Transverse colon (tissue), 4 donors: ENCODE results near the gene PTPRG.

ENCODE experiments used
- CTCF ChIP-seq, 5 experiments: fragments of 200-600 bp in 3 of 5; fragments of 450-650 bp in 2 of 5; sonication (generic) in 3 of 5; IDR thresholded peaks; 1 replicate in 2 of 5; 2 replicates in 3 of 5; pipeline ENCODE4 v1.5.1; 2016 to 2017; ENCODE audit warnings: antibody characterized with exemption in 5 of 5, inconsistent platforms in 3 of 5, mild to moderate bottlenecking in 2 of 5, moderate library complexity in 1 of 5
- EP300 ChIP-seq: sonication (generic); formaldehyde crosslinking; IDR thresholded peaks from one replicate; pipeline ENCODE4 v1.6.1; 2017; ENCODE audit warnings: antibody characterized with exemption, low read depth
- POLR2A ChIP-seq: fragments of 450-650 bp; IDR thresholded peaks from one replicate; pipeline ENCODE4 v1.6.1; 2016; ENCODE audit warnings: antibody characterized with exemption, mild to moderate bottlenecking, moderate library complexity
- POLR2AphosphoS5 ChIP-seq, 3 donors: sonication (generic); formaldehyde crosslinking; IDR thresholded peaks; one replicate each; pipeline ENCODE4 v1.6.1; 2016; ENCODE audit warnings: antibody characterized with exemption in 3 of 3

- TF ChIP-seq CTCF (IDR thresholded peaks at IDR 0.05) (no peak), POLR2AphosphoS5 (IDR thresholded peaks at IDR 0.05) (no peak), EP300 (no peak), POLR2A (no peak)
Measured at GRCh38 chr3:61547625-61548024, 13.7 kb upstream of the PTPRG start.
